GM19025 (cell line): Measurements from ENCODE around the gene USP37.

Experiments used
- ATAC-seq: cut with Tn5 transposase; IDR thresholded peaks from one replicate; pipeline ENCODE4 v1.9.1; 2021; ENCODE audit warnings: mild to moderate bottlenecking, low read depth, moderate library complexity; ENCODE audit not compliant: unreplicated experiment

The USP37 gene

GRCh38 chr2:218435003-218435982, 132.9 kb downstream of the USP37 start:
- no peak for ATAC-seq

- no peak for ATAC-seq
Measured at GRCh38 chr2:218434456-218434855, 133.7 kb downstream of the USP37 start.

- no peak for ATAC-seq
Measured at GRCh38 chr2:218432676-218433365, 135.3 kb downstream of the USP37 start.

- no peak for ATAC-seq
Measured at GRCh38 chr2:218431878-218432277, 136.3 kb downstream of the USP37 start.

GRCh38 chr2:218430721-218431120, 137.4 kb downstream of the USP37 start:
- ATAC-seq: no peak

- ATAC-seq: no peak
Measured at GRCh38 chr2:218429911-218430692, 138.0 kb downstream of the USP37 start.

- no peak for ATAC-seq
Measured at GRCh38 chr2:218428846-218429558, 139.1 kb downstream of the USP37 start.

- ATAC-seq: no peak
Measured at GRCh38 chr2:218427741-218428140, 140.4 kb downstream of the USP37 start.

GRCh38 chr2:218425531-218425930, 142.6 kb downstream of the USP37 start:
- no peak for ATAC-seq

GRCh38 chr2:218423584-218423983, 144.6 kb downstream of the USP37 start:
- no peak for ATAC-seq

GRCh38 chr2:218422403-218423086, 145.6 kb downstream of the USP37 start:
- no peak for ATAC-seq

GRCh38 chr2:218421027-218421426, 147.1 kb downstream of the USP37 start:
- ATAC-seq: no peak

- no peak for ATAC-seq
Measured at GRCh38 chr2:218419630-218420216, 148.4 kb downstream of the USP37 start.

GRCh38 chr2:218418717-218419458, 149.3 kb downstream of the USP37 start, which contains the start of gene VIL1:
Gene VIL1, plus strand, starts transcription at chr2:218419123. Its CDS starts 4,656 bp downstream, at chr2:218423779.
- no peak for ATAC-seq

GRCh38 chr2:218418321-218418716, 149.8 kb downstream of the USP37 start:
- ATAC-seq: no peak

GRCh38 chr2:218407717-218408116, 160.4 kb downstream of the USP37 start:
- no peak for ATAC-seq

- no peak for ATAC-seq
Measured at GRCh38 chr2:218406949-218407618, 161.1 kb downstream of the USP37 start.
